Panc1 (cell line): ENCODE results near the gene GRM7.

ENCODE experiments used
- CTCF ChIP-seq: fragments of 450-650 bp; IDR thresholded peaks from 2 replicates; pipeline ENCODE4 v1.5.1; 2017; ENCODE audit warnings: mild to moderate bottlenecking
- SIN3A ChIP-seq: IDR thresholded peaks from 2 replicates; pipeline ENCODE4 v1.6.1; 2012; ENCODE audit warnings: low read depth, mild to moderate bottlenecking, low read length, moderate library complexity, borderline replicate concordance; ENCODE audit not compliant: insufficient read depth
- TCF7L2 ChIP-seq: IDR thresholded peaks from 2 replicates; pipeline ENCODE4 v1.6.1; 2011; ENCODE audit warnings: mild to moderate bottlenecking, low read depth, low read length, inconsistent platforms

- TF ChIP-seq CTCF: no peak
- no peak for TF ChIP-seq SIN3A
- no peak for TF ChIP-seq TCF7L2
These were observed 35.4 kb upstream of the GRM7 start for GRCh38 chr3:6825524-6825923.
